GM15510 (cell line): ENCODE data around the gene INPPL1.
A peak's percentile ranks its signal among the peaks of the same experiment; 100 is the strongest.

ENCODE experiments used
- POLR2A ChIP-seq: IDR thresholded peaks from 3 replicates; pipeline ENCODE4 v1.6.1; 2011; ENCODE audit warnings: borderline replicate concordance; ENCODE audit not compliant: insufficient read length; ENCODE audit errors: extremely low read depth

Gene INPPL1

GRCh38 chr11:72236774-72237111 lies 12.2 kb downstream of the INPPL1 start:
- no peak for TF ChIP-seq POLR2A

- no peak for TF ChIP-seq POLR2A
Observed at GRCh38 chr11:72237112-72237931, 12.8 kb downstream of the INPPL1 start.

GRCh38 chr11:72238040-72238450 lies 13.5 kb downstream of the INPPL1 start:
- peak; percentile 21 for TF ChIP-seq POLR2A

GRCh38 chr11:72238492-72239312 lies 14.1 kb downstream of the INPPL1 start:
- no peak for TF ChIP-seq POLR2A

- TF ChIP-seq POLR2A = no peak
Observed at GRCh38 chr11:72239313-72239848, 14.8 kb downstream of the INPPL1 start.

GRCh38 chr11:72239849-72240460 lies 15.4 kb downstream of the INPPL1 start:
- no peak for TF ChIP-seq POLR2A

GRCh38 chr11:72240461-72241290 lies 16.1 kb downstream of the INPPL1 start:
- no peak for TF ChIP-seq POLR2A

GRCh38 chr11:72241291-72241781 lies 16.8 kb downstream of the INPPL1 start:
- TF ChIP-seq POLR2A = no peak

GRCh38 chr11:72242141-72242540 lies 17.6 kb downstream of the INPPL1 start:
- TF ChIP-seq POLR2A = no peak

GRCh38 chr11:72243173-72244059 lies 18.8 kb downstream of the INPPL1 start:
- no peak for TF ChIP-seq POLR2A

GRCh38 chr11:72244060-72244360 lies 19.4 kb downstream of the INPPL1 start, which contains the start of gene PHOX2A:
PHOX2A (minus strand) TSS chr11:72244176; CDS start chr11:72244004, 172 bp downstream.
- TF ChIP-seq POLR2A = no peak

GRCh38 chr11:72244361-72245262 lies 20.0 kb downstream of the INPPL1 start:
- no peak for TF ChIP-seq POLR2A
